Small intestine (tissue), 7 donors: ENCODE measurements around the gene DAPK3. TPM values are rescaled to one million over a fixed set of nuclear protein-coding genes. Genes with fewer than 3 reads are reported as not detected.

Experiments
- DNase-seq, 2 donors: peaks; one replicate each; pipeline versions ENCODE4 v3.0.0 to v3.0.0-alpha.2; 2013
- FAIRE-seq: peaks from 2 replicates; lab custom pipeline; 2012; peaks lifted over from hg19 to GRCh38; lab: Jason Lieb, UNC
- H3K27ac ChIP-seq, 3 donors: one replicate each; pipeline ENCODE4 v1.5.1; 2013; ENCODE audit warnings: low read length in 2 of 3, mild to moderate bottlenecking in 2 of 3, control low read depth in 1 of 3, inconsistent platforms in 1 of 3, low read depth in 1 of 3, moderate library complexity in 1 of 3
- H3K27me3 ChIP-seq, 3 donors: one replicate each; pipeline ENCODE4 v1.6.1; 2013; ENCODE audit warnings: low read length in 3 of 3, inconsistent platforms in 1 of 3; ENCODE audit not compliant: control insufficient read depth in 3 of 3, insufficient read depth in 3 of 3
- H3K36me3 ChIP-seq, 3 donors: one replicate each; pipeline ENCODE4 v1.6.1; 2013; ENCODE audit warnings: low read length in 3 of 3, inconsistent platforms in 1 of 3, low read depth in 1 of 3, mild to moderate bottlenecking in 1 of 3, moderate library complexity in 1 of 3; ENCODE audit not compliant: control insufficient read depth in 3 of 3, insufficient read depth in 2 of 3
- H3K4me1 ChIP-seq, 3 donors: one replicate each; pipeline ENCODE4 v1.6.1; 2013; ENCODE audit warnings: low read length in 2 of 3, inconsistent platforms in 1 of 3, low read depth in 1 of 3, mild to moderate bottlenecking in 1 of 3, moderate library complexity in 1 of 3; ENCODE audit not compliant: control insufficient read depth in 3 of 3, insufficient read depth in 2 of 3
- H3K4me3 ChIP-seq, 3 donors: one replicate each; pipeline ENCODE4 v1.5.1; 2013; ENCODE audit warnings: low read length in 3 of 3, control low read depth in 1 of 3, inconsistent platforms in 1 of 3, low read depth in 1 of 3, mild to moderate bottlenecking in 1 of 3, moderate library complexity in 1 of 3
- H3K9me3 ChIP-seq, 2 donors: one replicate each; pipeline ENCODE4 v1.6.1; 2013; ENCODE audit warnings: low read depth in 1 of 2, low read length in 1 of 2; ENCODE audit not compliant: control insufficient read depth in 2 of 2, insufficient read depth in 1 of 2
- WGBS, 3 donors: extraction: QIAGEN DNeasy Blood & Tissue Kit; methylation state at CpG; one replicate each; pipeline ENCODE4 v1.1.7; 2013; 5-methylcytosine and 5-hydroxymethylcytosine counted together
- polyA plus RNA-seq, 4 donors: library from polyadenylated mRNA; stranded (reverse) in 3 of 4; unstranded in 1 of 4; fragments of 200-250 nt in 3 of 4; fragments of 120-200 nt in 1 of 4; gene quantifications; one replicate each; pipeline versions ENCODE4 v1.2.1 to v1.2.3, GENCODE V29; 2013
- donor health status: healthy with polysubstance abuse.
- donor health status: control.
- donor health status: control.
- donor health status: Bipolar disorder and iron deficiency.
- donor health status: healthy.

DAPK3 gene
- polyA plus RNA-seq, 4 donors, result 41.7 to 72.4 (median 60.5) TPM

- Histone ChIP-seq H3K4me3 (peak overlapping the region in 2 of 3 donors; percentile 89 to 97), H3K9me3 (no peaks in the 10 kb centered on the region), H3K36me3 (peaks cover 33 to 62% (median 44%) of the 10 kb centered on the region in 3 donors), H3K4me1 (peaks cover 0 to 29% (median 0%) of the 10 kb centered on the region in 3 donors), H3K27me3 (peaks cover 0 to 7% (median 0%) of the 10 kb centered on the region in 3 donors), H3K27ac (peak overlapping the region; percentile 21 to 98 (median 69))
- DNase-seq (no peak), FAIRE-seq (no peak)
- WGBS, 3 donors, result 45 to 61% (median 59%) methylated on average over 6 to 7 of the region's 7 CpGs
These were observed 12.6 kb upstream of the DAPK3 start for GRCh38 chr19:3983542-3983914.

GRCh38 chr19:3982701-3983541 is 12.0 kb upstream of the DAPK3 start:
- no peak for FAIRE-seq
- peaks cover 37 to 68% (median 48%) of the 10 kb centered on the region in 3 donors for H3K36me3 ChIP-seq

GRCh38 chr19:3981736-3982681 is 11.1 kb upstream of the DAPK3 start:
- peaks cover 0 to 22% (median 0%) of the 10 kb centered on the region in 3 donors for H3K4me1 ChIP-seq
- DNase-seq (no peak), FAIRE-seq (no peak)
- peaks cover 0 to 7% (median 0%) of the 10 kb centered on the region in 3 donors for H3K27me3 ChIP-seq
- no peaks in the 10 kb centered on the region for H3K9me3 ChIP-seq
- no peak overlapping the region for H3K27ac ChIP-seq
- no peak overlapping the region for H3K4me3 ChIP-seq
- H3K36me3 ChIP-seq, result peaks cover 45 to 77% (median 57%) of the 10 kb centered on the region in 3 donors
- 86 to 88% (median 88%) methylated on average over 38 to 39 of the region's 39 CpGs for WGBS, 3 donors

More at GRCh38 chr19:3982701-3983541, 12.0 kb upstream of the DAPK3 start:
- Histone ChIP-seq H3K9me3 (no peaks in the 10 kb centered on the region), H3K4me3 (peak overlapping the region in 2 of 3 donors; percentile 89 to 97), H3K27ac (peak overlapping the region; percentile 21 to 98 (median 69)), H3K27me3 (peaks cover 0 to 7% (median 0%) of the 10 kb centered on the region in 3 donors), H3K4me1 (peaks cover 0 to 29% (median 0%) of the 10 kb centered on the region in 3 donors)
- no peak for DNase-seq
- WGBS, 3 donors, result 78 to 87% (median 82%) methylated on average over 40 of the region's 40 CpGs

- no peaks in the 10 kb centered on the region for H3K9me3 ChIP-seq
- FAIRE-seq (no peak), DNase-seq (no peak)
- WGBS, 3 donors, result 88 to 91% (median 91%) methylated on average over 10 of the region's 10 CpGs
- H3K27ac ChIP-seq, result no peak overlapping the region
- H3K4me3 ChIP-seq, result no peak overlapping the region
- H3K36me3 ChIP-seq, result peaks cover 50 to 83% (median 61%) of the 10 kb centered on the region in 3 donors
- H3K27me3 ChIP-seq, result peaks cover 0 to 1% (median 0%) of the 10 kb centered on the region in 3 donors
- H3K4me1 ChIP-seq, result peaks cover 0 to 16% (median 0%) of the 10 kb centered on the region in 3 donors
These were observed 10.5 kb upstream of the DAPK3 start for GRCh38 chr19:3981373-3981735.

- H3K27me3 ChIP-seq, result no peaks in the 10 kb centered on the region
- FAIRE-seq, result no peak
- DNase-seq, result no peak
- no peak overlapping the region for H3K27ac ChIP-seq
- peaks cover 58 to 91% (median 69%) of the 10 kb centered on the region in 3 donors for H3K36me3 ChIP-seq
- H3K4me3 ChIP-seq, result no peak overlapping the region
- no peaks in the 10 kb centered on the region for H3K9me3 ChIP-seq
- H3K4me1 ChIP-seq, result peaks cover 0 to 9% (median 0%) of the 10 kb centered on the region in 3 donors
- WGBS, 3 donors, result 89 to 90% (median 89%) methylated on average over 31 of the region's 31 CpGs
These were observed 9.7 kb upstream of the DAPK3 start for GRCh38 chr19:3980353-3981251.

GRCh38 chr19:3979674-3980352 is 8.9 kb upstream of the DAPK3 start:
- FAIRE-seq (no peak), DNase-seq (no peak)
- no peaks in the 10 kb centered on the region for H3K9me3 ChIP-seq
- peaks cover 61 to 98% (median 70%) of the 10 kb centered on the region in 3 donors for H3K36me3 ChIP-seq
- no peaks in the 10 kb centered on the region for H3K27me3 ChIP-seq
- no peak overlapping the region for H3K4me3 ChIP-seq
- 90 to 93% (median 93%) methylated on average over 24 to 25 of the region's 25 CpGs for WGBS, 3 donors
- no peak overlapping the region for H3K27ac ChIP-seq
- H3K4me1 ChIP-seq, result peaks cover 0 to 8% (median 0%) of the 10 kb centered on the region in 3 donors

- H3K27ac ChIP-seq, result no peak overlapping the region
- FAIRE-seq (no peak), DNase-seq (no peak)
- no peaks in the 10 kb centered on the region for H3K9me3 ChIP-seq
- WGBS, 3 donors, result 94 to 96% (median 94%) methylated on average over 18 of the region's 18 CpGs
- peaks cover 61 to 94% (median 70%) of the 10 kb centered on the region in 3 donors for H3K36me3 ChIP-seq
- no peak overlapping the region for H3K4me3 ChIP-seq
- no peaks in the 10 kb centered on the region for H3K27me3 ChIP-seq
- H3K4me1 ChIP-seq, result peaks cover 0 to 8% (median 0%) of the 10 kb centered on the region in 3 donors
These were observed 8.4 kb upstream of the DAPK3 start for GRCh38 chr19:3979289-3979673.
